Mesothelial cell of epicardium (in vitro differentiated cells): Measurements from ENCODE around the gene SFMBT2. TPM values are rescaled to one million over a fixed set of nuclear protein-coding genes. Genes with fewer than 3 reads are reported as not detected.
"Not testable (repeated sequence)": the region's sequence is repeated elsewhere in the genome, so short reads cannot be mapped to it uniquely, and the experiment has no call there.

Source experiments
- DNase-seq, 2 experiments: peaks; one replicate each; pipeline ENCODE4 v3.0.0; 2021; ENCODE audit warnings: low spot score in 2 of 2; ENCODE audit not compliant: unreplicated experiment in 2 of 2
- H3K27ac Mint-ChIP-seq: 2 replicates; pipeline ENCODE4 v1.8.0; 2021; ENCODE audit warnings: mixed read lengths
- H3K27me3 Mint-ChIP-seq: 2 replicates; pipeline ENCODE4 v1.8.0; 2021; ENCODE audit warnings: low read depth, mixed read lengths
- H3K36me3 Mint-ChIP-seq: 2 replicates; pipeline ENCODE4 v1.8.0; 2021; ENCODE audit warnings: mixed read lengths
- H3K4me1 Mint-ChIP-seq: 2 replicates; pipeline ENCODE4 v1.8.0; 2021; ENCODE audit warnings: mixed read lengths
- H3K4me3 Mint-ChIP-seq: 2 replicates; pipeline ENCODE4 v1.8.0; 2021; ENCODE audit warnings: mild to moderate bottlenecking, moderate library complexity, mixed read lengths
- H3K9me3 Mint-ChIP-seq: 2 replicates; pipeline ENCODE4 v1.8.0; 2021; ENCODE audit warnings: mixed read lengths
- total RNA-seq: library from RNA; stranded (reverse); gene quantifications from 3 replicates; pipeline ENCODE4 v1.2.1, GENCODE V29; 2021
- TF ChIP-seq, protein P1 (sequence below): fragments of 200-600 bp; sonication (generic); IDR thresholded peaks from one replicate; pipeline ENCODE4 v1.5.0; 2021; ENCODE audit warnings: antibody characterized with exemption; ENCODE audit not compliant: unreplicated experiment

The SFMBT2 gene
- total RNA-seq, 1 donor from 2014 or later, result 2.3 TPM

DNA sequence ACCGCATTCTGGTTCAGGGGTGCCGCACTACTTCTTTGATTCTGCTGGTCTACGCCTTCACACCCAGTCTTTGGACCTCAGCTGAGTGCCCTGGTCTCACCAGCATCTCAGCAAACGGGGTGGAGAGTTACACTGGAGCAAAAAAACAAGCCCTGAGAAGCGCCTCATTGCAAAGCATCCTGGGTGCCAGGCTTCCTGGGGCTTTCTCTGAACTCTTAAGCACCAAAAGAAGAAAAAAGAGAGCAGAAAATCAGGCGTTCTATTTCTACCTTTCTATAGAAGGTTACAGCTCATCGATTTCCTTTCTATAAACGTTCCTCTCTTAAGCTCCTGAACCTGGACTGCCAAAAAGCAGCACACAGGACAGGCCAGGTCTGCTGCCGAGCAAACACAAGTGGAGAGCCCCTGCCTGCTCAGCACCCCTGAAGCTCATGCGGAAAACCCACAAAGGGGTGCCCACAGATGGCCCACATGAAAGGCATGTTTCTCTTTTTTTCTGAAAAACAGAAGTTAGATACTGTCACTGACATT, 217.9 kb downstream of the SFMBT2 start:
- no peaks in the 10 kb centered on the region for H3K4me1 Mint-ChIP-seq
- H3K36me3 Mint-ChIP-seq, result no peaks in the 10 kb centered on the region
- TF ChIP-seq, protein P1, sequence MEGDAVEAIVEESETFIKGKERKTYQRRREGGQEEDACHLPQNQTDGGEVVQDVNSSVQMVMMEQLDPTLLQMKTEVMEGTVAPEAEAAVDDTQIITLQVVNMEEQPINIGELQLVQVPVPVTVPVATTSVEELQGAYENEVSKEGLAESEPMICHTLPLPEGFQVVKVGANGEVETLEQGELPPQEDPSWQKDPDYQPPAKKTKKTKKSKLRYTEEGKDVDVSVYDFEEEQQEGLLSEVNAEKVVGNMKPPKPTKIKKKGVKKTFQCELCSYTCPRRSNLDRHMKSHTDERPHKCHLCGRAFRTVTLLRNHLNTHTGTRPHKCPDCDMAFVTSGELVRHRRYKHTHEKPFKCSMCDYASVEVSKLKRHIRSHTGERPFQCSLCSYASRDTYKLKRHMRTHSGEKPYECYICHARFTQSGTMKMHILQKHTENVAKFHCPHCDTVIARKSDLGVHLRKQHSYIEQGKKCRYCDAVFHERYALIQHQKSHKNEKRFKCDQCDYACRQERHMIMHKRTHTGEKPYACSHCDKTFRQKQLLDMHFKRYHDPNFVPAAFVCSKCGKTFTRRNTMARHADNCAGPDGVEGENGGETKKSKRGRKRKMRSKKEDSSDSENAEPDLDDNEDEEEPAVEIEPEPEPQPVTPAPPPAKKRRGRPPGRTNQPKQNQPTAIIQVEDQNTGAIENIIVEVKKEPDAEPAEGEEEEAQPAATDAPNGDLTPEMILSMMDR, result no peak
- no peak overlapping the region for H3K4me3 Mint-ChIP-seq
- peaks cover 12% of the 10 kb centered on the region for H3K9me3 Mint-ChIP-seq
- DNase-seq, result no peak
- no peak overlapping the region for H3K27ac Mint-ChIP-seq
- H3K27me3 Mint-ChIP-seq, result peaks cover 8% of the 10 kb centered on the region

DNA sequence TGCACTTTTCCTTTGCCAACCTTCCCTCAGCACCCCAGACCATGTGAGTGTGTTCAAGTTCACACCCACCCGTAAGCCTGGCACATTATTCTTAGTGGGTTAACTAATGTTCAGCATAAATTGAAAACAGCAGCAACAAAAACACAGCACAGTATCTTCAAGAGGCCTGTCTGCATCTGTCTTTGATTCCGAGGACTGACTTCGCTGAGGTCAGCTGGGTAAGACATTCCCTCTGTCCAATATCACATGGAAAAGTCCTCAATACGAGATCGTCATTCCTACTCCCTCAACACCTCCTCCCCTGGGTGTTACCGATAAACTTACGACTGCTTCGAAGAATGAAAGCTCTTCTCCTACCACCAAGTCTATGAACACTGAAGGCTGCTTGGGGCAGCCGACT, 218.8 kb downstream of the SFMBT2 start:
- Mint-ChIP-seq H3K27me3 (peaks cover 9% of the 10 kb centered on the region), H3K4me3 (no peak overlapping the region)
- TF ChIP-seq, protein P1, result no peak

DNA sequence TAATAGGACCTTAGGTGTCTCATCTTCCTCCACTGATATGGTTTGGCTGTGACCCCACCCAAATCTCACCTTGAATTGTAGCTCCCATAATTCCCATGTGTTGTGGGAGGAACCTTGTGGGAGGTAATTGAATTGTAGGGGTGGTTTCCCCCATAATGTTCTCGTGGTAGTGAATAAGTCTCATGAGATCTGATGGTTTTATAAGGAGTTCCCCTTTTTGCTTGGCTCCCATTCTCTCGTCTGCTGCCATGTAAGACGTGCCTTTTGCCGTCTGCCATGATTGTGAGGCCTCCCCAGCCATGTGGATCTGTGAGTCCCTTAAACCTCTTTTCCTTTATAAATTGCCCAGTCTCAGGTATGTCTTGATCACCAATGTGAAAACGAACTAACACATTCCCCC, 220.1 kb downstream of the SFMBT2 start:
- not testable (repeated sequence) for H3K4me1 Mint-ChIP-seq, H3K27ac Mint-ChIP-seq, H3K4me3 Mint-ChIP-seq, H3K36me3 Mint-ChIP-seq, DNase-seq
- peaks cover 11% of the 10 kb centered on the region for H3K9me3 Mint-ChIP-seq
- peaks cover 11% of the 10 kb centered on the region for H3K27me3 Mint-ChIP-seq

More for the DNA sequence above, 218.8 kb downstream of the SFMBT2 start:
- Mint-ChIP-seq H3K4me1 (no peaks in the 10 kb centered on the region), H3K27ac (no peak overlapping the region), H3K36me3 (no peaks in the 10 kb centered on the region), H3K9me3 (peaks cover 12% of the 10 kb centered on the region)
- no peak for DNase-seq

DNA sequence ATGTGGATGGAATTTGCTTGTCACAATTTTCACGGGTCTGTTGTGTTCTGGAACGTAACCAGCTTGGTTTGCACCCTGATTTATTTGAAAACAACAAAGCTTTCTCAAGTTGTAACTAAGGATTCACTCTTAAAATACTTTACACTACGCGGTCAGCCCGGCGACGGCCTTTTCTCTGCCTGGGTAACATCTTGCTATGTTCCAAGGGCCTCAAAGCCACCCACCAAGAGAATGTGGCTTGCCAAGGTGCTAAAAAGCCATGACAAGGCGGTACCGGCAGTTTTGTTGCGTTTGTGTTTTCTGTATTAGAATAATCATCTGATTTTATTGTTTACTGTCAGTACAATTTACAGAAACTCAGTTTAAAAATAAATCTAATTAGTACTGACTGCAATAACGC, 220.9 kb downstream of the SFMBT2 start:
- TF ChIP-seq, protein P1, result no peak
- Mint-ChIP-seq H3K4me1 (no peaks in the 10 kb centered on the region), H3K27ac (no peak overlapping the region), H3K4me3 (no peak overlapping the region), H3K9me3 (peaks cover 4% of the 10 kb centered on the region), H3K36me3 (no peaks in the 10 kb centered on the region), H3K27me3 (peaks cover 13% of the 10 kb centered on the region)
- no peak for DNase-seq

DNA sequence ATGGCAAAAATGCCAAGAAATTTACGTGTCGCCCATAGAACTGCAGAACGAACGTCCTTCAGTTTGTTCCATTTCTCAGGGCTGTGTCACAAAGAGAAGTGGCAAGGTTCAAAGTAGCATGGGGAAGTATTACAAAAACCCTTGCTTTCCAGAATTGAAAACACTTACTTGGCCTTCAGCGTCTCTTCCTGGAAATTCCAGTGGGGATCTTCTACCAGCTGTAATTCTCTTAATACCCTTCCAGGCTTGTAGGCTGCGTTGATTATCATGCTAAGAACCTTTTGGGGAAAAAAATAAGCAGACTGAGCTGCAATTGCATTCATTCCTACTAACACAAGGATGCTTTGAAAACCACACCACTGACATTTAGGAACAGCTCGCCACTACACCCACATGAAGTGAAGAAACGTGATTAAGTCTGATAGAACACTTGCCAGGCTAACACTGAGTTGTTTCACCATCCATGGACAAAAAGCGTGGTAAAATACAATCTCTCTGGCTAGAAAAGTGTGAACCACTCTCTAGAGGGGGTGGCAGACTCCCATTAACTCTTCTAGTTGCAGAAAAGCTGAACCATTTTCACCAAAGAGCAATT, 222.3 kb downstream of the SFMBT2 start:
- Mint-ChIP-seq H3K36me3 (no peaks in the 10 kb centered on the region), H3K27me3 (peaks cover 21% of the 10 kb centered on the region), H3K27ac (no peak overlapping the region), H3K4me3 (no peak overlapping the region), H3K4me1 (no peaks in the 10 kb centered on the region), H3K9me3 (no peaks in the 10 kb centered on the region)
- TF ChIP-seq, protein P1, result no peak
- no peak for DNase-seq

DNA sequence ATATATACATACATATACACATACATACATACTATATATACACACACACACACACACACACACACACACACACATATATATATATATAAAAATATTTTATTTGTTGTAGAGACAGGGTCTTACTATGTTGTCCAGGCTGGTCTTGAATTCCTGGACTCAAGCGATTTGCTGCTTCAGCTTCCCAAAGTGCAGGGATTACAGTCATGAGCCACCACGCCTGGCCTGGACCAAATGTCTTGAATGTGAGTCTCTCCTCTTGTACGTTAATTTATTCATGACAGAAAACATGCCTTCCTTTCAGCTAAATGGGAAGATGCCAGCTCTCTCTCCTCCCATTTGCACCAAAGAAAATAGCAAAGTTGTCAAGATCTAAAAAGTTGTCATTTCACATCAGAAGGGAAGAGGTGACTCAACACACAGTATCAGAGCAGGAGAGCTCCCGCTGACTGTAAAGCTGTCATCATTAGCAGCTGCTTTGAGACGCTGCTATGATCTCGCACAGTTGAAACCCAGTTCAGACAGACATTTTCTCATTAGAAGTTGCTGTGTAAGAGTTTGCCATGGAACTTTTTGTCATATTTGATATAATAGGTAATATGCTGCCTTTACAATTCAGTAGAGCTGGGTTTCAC, 224.3 kb downstream of the SFMBT2 start:
- Mint-ChIP-seq H3K27me3 (peaks cover 27% of the 10 kb centered on the region), H3K4me3 (no peak overlapping the region), H3K36me3 (no peaks in the 10 kb centered on the region), H3K27ac (no peak overlapping the region), H3K9me3 (no peaks in the 10 kb centered on the region), H3K4me1 (no peaks in the 10 kb centered on the region)
- DNase-seq, result no peak
- TF ChIP-seq, protein P1, result no peak
